ENCODE results near the gene NCBP3. TPM values are rescaled to one million over a fixed set of nuclear protein-coding genes. Genes with fewer than 3 reads are reported as not detected.
A peak's percentile ranks its signal among the peaks of the same experiment; 100 is the strongest.

Gene NCBP3
- total and polyA plus RNA-seq, 2 donors (not counting 3 experiments of a cell fraction or from before 2014, with no cell fraction given) = 18.2 to 51.1 TPM

DNA sequence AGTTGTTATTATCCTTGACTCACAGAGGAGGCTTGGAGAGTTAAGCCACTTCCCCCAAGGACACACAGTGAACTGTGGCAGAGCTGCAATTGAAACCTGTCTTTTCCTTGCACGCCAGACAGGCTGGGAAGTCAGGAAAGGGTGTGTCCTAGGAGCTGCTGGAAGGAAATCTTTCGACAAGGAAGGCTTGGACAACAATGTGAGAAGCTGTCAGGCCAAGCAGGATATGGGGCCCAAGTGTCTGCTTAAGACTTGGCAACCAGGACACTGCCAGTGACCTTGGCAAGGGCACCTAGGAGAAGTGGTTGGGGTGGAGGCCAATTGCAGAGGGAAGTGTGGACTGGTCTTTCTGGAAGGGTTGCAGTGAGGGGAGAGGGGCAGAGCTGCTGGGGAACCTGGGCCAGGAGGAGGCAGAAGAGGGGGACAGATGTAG, 48.9 kb upstream of the NCBP3 start:
- Histone ChIP-seq H3K4me2 (ENCODE audit: insufficient read depth, low read length) (no peak overlapping the region), H3K9me1 (replicated peaks; ENCODE audit: control insufficient read depth, extremely low read depth, insufficient read depth, low read length) (no peaks in the 10 kb centered on the region), H3K9me3 (replicated peaks; ENCODE audit: control insufficient read depth, insufficient read depth, low read length) (no peaks in the 10 kb centered on the region), H3K27me3 (ENCODE audit: control insufficient read depth in 2 of 2, insufficient read depth in 2 of 2, low read length in 2 of 2) (no peaks in the 10 kb centered on the region), H4K20me1 (replicated peaks; ENCODE audit: control insufficient read depth, extremely low read depth, insufficient read depth, low read length) (no peaks in the 10 kb centered on the region), H3K27ac (ENCODE audit: insufficient read depth, low read depth, low read length) (no peak overlapping the region), H3K79me2 (ENCODE audit: control insufficient read depth, insufficient read depth, low read length) (peaks cover 5% of the 10 kb centered on the region), H3K9ac (replicated peaks; ENCODE audit: extremely low read depth, insufficient read depth, low read length) (no peak overlapping the region), H3K4me3 (replicated peaks in 1 of 3; ENCODE audit: insufficient read depth in 1 of 3, low read depth in 1 of 3, low read length in 3 of 3) (no peak overlapping the region), H2AFZ (ENCODE audit: low read depth, low read length) (peak overlapping the region; percentile 41), H3K36me3 (ENCODE audit: control insufficient read depth in 2 of 2, extremely low read depth in 1 of 2, insufficient read depth in 2 of 2, low read length in 2 of 2) (no peaks in the 10 kb centered on the region), H3K4me1 (ENCODE audit: control insufficient read depth, extremely low read depth, insufficient read depth, low read length) (peaks cover 37% of the 10 kb centered on the region)
- TF ChIP-seq, protein P1, sequence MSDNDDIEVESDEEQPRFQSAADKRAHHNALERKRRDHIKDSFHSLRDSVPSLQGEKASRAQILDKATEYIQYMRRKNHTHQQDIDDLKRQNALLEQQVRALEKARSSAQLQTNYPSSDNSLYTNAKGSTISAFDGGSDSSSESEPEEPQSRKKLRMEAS (IDR thresholded peaks at IDR 0.05; ENCODE audit: insufficient read depth, insufficient read length) = no peak
- no peak for TF ChIP-seq POLR2AphosphoS5 (IDR thresholded peaks at IDR 0.05; ENCODE audit: insufficient read depth, low read depth, low read length)
- TF ChIP-seq POLR2A (IDR thresholded peaks at IDR 0.05; ENCODE audit: low read depth, low read length) = no peak
- TF ChIP-seq GATA2 (IDR thresholded peaks at IDR 0.05; ENCODE audit: insufficient read depth, insufficient read length, low read depth, low read length) = no peak
- no peak for TF ChIP-seq EZH2 (IDR thresholded peaks at IDR 0.05; ENCODE audit: borderline replicate concordance, low read depth, low read length, severe bottlenecking)
- no peak for TF ChIP-seq FOS (IDR thresholded peaks at IDR 0.05; ENCODE audit: borderline replicate concordance, insufficient read depth, low read length)
- no peak for TF ChIP-seq MYC (IDR thresholded peaks at IDR 0.05; ENCODE audit: low read depth, low read length)
- TF ChIP-seq, protein P2, sequence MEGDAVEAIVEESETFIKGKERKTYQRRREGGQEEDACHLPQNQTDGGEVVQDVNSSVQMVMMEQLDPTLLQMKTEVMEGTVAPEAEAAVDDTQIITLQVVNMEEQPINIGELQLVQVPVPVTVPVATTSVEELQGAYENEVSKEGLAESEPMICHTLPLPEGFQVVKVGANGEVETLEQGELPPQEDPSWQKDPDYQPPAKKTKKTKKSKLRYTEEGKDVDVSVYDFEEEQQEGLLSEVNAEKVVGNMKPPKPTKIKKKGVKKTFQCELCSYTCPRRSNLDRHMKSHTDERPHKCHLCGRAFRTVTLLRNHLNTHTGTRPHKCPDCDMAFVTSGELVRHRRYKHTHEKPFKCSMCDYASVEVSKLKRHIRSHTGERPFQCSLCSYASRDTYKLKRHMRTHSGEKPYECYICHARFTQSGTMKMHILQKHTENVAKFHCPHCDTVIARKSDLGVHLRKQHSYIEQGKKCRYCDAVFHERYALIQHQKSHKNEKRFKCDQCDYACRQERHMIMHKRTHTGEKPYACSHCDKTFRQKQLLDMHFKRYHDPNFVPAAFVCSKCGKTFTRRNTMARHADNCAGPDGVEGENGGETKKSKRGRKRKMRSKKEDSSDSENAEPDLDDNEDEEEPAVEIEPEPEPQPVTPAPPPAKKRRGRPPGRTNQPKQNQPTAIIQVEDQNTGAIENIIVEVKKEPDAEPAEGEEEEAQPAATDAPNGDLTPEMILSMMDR (IDR thresholded peaks at IDR 0.05; ENCODE audit: extremely low read depth in 1 of 2, insufficient read depth in 1 of 2, low read depth in 1 of 2, low read length in 2 of 2) = no peak
- no peak for TF ChIP-seq JUN (IDR thresholded peaks at IDR 0.05; ENCODE audit: borderline replicate concordance, insufficient read depth, insufficient read length, low read depth)
- dilution Hi-C loops (cut with MboI; ENCODE audit: extremely low pct_ligation_motif_present, low sequenced_read_pairs) = no loop called here
- CTCF ChIA-PET = interaction anchor here (0.7 to 9.2 kb wide), 4 partner anchors 18 to 129 kb away, joined by 3 to 82 read pairs (median 16); partner anchors contain the start of gene NCBP3
- intact Hi-C loops (cut with micrococcal nuclease) = no loop called here
- BruUV-seq (replicated peaks) = no TSS peak
- POLR2A ChIA-PET = no interaction called here
- FAIRE-seq (peak; percentile 84), DNase-seq (ENCODE audit: low read depth, low spot score) (peak; percentile 60)

All from endothelial cell of umbilical vein (primary cell).